ENCODE results near the gene SLC50A1.

Gene SLC50A1, protein sequence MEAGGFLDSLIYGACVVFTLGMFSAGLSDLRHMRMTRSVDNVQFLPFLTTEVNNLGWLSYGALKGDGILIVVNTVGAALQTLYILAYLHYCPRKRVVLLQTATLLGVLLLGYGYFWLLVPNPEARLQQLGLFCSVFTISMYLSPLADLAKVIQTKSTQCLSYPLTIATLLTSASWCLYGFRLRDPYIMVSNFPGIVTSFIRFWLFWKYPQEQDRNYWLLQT

DNA sequence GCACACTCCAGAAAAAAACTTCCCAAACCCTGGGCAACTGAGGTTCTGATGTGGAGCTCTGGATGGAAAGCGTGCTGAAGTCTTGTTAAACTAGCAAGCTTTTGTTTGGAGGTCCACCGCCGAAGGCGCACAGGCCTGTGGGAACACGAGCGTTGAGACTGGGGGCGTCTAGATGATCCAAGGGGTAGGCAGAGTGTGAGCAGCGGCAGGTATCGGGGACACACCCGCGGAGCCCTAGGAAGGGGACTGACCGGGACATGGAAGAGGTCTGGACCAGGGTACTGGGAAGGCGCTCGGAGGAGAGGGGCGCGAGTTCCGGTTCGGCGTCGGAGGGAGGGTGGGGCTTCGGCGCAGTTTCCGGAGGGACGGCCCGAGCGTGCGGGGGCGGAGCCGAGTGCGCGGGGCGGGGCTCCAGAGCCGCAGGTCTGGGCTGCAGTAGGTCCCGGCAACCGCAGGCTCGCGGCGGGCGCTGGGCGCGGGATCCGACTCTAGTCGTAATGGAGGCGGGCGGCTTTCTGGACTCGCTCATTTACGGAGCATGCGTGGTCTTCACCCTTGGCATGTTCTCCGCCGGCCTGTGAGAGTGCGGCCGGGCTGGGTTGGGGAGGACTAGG is at the start of gene SLC50A1:
Gene SLC50A1, plus strand, starts transcription at position 438 of the 614 bp plus-strand sequence. Its CDS starts 60 bp downstream, at position 498.
- DNase-seq: peak; percentile 91

DNA sequence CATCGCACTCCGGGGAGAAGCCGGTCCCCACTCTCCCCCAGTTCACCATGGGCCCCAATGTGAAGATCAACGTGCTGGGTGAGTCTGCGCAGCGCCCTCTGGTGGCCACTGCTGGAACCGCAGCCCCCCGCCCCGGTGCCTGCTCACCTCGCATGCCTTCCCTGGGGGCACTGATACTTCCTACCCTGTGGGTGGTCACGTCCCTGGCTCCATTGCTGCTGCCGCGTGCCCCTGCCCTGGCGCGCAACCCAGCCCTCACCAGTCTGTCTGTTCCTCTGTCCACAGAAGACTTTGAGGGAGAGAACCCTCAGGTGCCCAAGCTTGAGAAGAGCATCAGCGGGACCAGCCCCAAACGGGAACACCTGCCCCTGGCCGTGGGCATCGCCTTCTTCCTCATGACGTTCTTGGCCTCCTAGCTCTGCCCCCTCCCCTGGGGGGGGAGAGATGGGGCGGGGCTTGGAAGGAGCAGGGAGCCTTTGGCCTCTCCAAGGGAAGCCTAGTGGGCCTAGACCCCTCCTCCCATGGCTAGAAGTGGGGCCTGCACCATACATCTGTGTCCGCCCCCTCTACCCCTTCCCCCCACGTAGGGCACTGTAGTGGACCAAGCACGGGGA is 49.4 kb upstream of the SLC50A1 start:
- peak; percentile 64 for DNase-seq

DNA sequence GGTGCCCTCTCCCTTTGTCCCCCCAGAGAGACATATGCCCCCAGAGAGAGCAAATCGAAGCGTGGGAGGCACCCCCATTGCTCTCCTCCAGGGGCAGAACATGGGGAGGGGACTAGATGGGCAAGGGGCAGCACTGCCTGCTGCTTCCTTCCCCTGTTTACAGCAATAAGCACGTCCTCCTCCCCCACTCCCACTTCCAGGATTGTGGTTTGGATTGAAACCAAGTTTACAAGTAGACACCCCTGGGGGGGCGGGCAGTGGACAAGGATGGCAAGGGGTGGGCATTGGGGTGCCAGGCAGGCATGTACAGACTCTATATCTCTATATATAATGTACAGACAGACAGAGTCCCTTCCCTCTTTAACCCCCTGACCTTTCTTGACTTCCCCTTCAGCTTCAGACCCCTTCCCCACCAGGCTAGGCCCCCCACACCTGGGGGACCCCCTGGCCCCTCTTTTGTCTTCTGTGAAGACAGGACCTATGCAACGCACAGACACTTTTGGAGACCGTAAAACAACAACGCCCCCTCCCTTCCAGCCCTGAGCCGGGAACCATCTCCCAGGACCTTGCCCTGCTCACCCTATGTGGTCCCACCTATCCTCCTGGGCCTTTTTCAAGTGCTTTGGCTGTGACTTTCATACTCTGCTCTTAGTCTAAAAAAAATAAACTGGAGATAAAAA is 48.7 kb upstream of the SLC50A1 start:
- no peak for DNase-seq

DNA sequence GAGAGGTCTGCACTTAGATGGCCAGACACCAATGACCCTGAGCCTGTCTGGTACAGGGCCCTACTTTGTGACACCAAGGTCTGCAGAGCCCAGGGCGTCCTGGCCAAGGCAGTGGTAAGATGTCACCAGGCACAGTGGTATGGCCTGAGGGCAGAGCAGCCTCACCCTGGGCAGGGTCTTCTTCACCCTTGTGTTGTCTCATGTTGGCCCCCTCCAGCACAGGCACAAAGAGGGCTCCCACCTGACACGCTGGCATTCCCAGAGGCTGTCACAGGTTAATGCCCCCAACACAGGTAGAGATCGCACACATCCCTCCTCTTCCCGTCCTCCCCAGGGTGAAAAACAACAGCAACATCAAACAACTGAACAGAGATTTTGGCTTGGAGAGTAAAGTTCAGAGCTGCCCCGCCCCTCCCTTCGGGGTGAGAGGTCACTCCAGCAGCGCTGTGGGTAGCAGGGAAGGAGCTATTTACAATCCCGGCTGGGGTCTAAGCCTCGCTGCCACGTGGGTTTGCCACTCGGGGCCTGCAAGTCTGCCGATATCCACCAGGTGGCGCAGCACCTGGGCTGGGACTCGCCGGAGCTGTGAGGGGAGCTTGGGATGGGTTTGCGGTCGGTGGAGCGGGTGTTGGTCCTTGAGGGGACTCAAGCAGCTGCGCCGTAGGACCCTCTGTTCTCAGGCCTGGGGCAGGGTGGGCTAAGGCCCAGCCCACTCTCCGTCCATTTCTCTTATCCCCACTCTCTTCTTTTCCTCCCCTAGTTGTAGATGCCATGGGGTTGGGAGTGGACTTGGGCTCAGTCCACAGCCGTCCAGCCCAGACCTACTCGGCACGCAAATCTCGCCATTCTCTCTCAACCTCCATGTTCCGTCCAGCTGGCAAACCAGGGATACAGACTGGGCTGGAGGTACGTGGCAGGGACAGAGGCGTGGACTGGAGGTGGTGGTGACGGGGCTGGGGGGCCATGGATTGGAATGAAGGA is 44.3 kb upstream of the SLC50A1 start:
- peak; percentile 63 for DNase-seq

DNA sequence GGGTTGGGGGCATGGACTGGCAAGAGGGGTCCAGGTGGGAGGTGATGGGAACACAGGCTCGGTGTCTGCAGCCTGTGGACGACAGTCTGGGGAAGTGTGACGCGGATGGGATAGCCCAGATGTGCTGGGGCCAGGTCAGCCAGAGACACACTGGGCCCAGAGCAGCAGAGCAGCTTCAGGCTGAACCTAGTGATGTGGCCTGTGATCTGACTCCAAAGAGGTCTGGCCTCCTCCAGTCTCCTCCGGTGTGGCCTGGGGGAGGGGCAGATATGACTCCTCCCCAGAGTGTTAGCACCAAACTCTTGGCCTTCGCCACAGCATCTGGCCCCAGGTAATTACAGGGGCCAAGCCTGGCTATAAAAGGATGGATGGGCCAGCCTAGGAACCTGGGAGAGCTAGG is 43.5 kb upstream of the SLC50A1 start:
- DNase-seq: no peak

DNA sequence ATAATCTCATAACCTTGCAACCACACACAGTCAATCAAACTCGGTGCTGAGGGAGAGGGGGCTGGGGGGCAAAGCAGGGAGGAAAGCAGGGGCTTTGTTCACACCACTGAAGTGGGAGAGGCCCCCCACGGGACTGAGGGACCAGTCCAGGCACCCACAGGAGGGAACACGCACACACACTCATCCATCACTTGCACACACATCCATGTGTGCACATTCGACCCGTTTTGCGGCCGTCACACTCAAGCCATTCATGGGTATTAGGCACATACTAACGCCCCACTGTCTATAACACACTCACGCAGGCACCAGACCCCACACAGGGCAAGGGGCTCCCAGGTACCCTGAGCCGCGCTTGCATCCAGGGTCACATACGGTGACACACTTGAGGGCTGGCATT is 43.0 kb upstream of the SLC50A1 start:
- no peak for DNase-seq

DNA sequence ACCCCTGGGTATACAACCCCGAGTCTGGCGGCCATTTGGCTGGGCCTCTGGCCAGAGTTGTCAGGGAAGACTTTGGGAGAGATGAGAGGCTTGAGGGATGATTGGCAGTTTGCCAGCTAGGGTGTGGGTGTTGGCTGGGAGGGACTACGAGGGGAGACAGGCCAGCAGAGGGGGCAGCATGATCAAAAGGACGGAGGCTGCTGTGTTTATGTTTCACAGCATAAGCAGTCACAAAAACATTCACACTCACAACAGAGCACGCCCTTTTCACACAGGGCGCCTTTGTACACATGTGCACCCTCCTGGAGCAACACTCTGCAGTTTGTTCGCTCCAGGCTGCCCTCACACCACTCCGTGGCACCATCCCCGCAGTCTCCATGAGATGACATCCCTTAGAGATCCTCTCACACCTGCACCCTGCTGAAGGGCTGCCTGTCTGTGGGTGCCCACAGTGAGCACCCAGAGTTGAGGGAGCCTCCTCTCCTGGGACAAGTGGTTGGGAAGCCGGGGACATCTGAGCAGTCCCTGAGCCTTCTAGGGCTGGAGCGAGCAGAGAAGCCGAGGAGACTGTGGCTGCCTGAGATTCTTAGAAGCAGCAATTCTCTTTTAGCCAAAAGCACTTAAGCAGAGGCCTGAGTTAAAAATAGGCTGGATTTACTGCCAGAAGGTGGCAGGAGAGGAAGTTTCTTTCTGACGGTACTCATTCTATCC is 41.6 kb upstream of the SLC50A1 start:
- peak; percentile 60 for DNase-seq

DNA sequence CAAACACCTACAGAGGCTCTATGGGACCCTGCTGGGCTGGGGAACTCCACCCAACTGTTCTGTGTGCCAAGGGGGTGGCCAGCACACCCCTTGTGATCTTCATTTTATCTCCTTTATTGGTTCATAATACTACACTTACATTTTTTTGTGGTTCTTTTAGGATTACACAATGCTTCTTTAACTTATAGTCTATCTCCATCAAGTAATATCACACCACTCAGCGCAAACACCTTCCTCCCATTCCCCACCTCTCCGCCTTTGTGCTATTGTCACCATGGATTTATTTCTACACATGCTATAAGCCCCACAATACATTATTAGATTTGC is 41.1 kb upstream of the SLC50A1 start:
- no peak for DNase-seq

DNA sequence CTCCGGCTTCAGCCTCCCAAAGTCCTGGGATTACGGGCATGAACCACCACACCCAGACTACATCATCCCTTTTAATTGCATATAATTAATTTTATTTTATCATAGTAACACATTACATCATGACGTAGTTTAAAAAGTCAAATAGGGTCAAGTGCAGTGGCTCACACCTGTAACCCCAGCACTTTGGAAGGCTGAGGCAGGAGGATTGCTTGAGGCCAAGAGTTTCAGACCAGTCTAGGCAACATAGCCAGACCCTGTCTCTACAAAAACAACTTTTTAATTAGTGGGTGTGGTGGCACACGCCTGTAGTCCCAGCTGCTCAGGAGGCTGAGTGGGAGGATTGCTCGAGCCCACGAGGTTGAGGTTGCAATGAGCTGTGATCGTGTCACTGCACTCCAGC is 36.3 kb upstream of the SLC50A1 start:
- DNase-seq: no peak

DNA sequence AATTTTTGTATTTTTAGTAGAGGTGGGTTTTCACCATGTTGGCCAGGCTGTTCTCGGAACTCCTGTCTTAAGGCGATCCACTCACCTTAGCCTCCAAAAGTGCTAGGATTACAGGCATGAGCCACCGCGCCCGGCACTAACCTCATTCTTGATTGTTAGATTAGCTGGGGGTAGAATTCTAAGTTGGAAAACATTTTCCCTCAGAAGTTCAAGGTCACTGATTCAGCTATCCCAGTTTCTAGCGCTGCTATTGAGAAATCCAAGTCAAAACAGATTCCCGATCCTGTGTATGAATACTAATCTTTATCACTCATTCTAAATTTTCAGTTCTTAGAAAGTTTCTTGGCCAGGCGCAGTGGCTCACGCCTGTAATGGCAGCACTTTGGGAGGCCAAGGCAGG is 32.3 kb upstream of the SLC50A1 start:
- no peak for DNase-seq

DNA sequence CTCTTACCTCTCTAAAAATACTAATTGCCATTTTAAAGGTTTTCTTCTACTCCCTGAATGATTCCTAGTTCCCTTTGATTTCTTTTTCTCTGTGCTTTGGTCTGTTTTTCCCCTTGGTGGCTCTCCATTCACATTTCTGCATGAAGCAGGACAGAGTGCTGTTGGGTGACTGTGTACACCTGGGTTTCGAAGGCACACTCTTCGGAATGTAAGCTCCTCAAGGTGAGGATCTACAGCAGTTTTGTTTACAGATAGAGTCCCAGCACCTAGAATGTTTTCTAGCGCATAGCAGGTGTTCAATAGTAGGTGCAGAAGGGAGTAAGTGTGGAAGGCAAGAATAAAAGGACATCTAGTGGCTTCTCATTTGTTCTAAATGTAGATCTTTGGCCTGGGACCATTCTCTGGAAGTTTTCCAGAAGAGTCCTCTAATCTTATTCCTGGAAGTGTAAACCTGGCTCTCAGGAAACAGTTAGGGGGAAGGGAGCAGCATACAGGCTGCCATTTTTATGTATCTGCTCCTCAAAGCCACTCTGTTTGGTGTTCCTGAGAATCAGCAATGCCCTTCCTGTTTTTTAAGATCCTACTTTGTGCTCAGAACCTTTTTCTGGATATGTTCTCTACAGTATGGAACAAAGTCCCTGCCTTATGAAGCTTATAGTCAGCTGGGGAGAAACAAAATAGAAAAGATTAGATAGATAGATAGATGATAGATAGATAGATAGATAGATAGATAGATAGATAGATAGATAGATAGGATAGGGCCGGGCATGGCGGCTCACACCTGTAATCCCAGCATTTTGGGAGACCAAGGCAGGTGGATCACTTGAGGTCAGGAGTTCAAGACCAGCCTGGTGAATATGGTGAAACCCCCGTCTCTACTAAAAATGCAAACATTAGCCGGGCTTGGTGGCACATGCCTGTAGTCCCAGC is 30.8 kb upstream of the SLC50A1 start:
- DNase-seq: no peak

DNA sequence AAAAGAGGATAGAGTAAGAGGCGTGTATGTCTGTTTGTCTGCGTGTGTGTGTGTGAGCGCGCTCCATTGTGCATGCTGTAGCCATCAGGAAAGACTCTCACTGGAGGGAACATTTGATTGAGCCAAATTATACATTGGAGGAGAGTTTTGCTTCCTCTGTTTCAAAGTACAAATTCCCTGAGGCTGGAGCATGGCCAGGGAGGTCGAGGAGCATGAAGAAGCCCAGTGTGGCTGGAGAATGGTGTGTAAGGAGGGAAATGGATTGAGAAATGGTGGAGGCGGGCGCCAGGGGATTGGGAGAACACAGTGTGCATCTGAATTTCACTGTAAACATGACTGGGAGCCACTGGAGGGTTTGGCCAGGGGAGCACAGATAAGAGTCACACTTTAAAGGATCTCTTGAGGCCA is 30.0 kb upstream of the SLC50A1 start:
- DNase-seq: no peak

DNA sequence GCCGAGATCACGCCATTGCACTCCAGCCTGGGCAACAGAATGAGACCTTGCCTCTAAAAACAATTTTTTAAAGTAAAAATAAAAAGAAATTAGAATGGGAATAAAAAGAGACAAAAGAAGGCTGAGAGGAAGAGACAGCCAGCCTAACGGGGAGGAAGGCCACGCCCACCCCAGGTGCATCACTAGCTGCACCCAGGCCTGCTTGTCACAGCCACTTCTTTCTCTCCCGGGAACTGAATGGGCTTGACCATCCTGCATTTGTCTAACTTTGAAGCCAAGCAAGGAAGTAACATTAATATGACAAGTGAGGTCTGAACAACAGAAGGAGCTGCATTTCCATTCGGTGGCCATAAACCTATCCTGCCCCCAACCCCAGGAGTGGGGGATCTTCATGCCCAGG is 28.8 kb upstream of the SLC50A1 start:
- peak; percentile 57 for DNase-seq

DNA sequence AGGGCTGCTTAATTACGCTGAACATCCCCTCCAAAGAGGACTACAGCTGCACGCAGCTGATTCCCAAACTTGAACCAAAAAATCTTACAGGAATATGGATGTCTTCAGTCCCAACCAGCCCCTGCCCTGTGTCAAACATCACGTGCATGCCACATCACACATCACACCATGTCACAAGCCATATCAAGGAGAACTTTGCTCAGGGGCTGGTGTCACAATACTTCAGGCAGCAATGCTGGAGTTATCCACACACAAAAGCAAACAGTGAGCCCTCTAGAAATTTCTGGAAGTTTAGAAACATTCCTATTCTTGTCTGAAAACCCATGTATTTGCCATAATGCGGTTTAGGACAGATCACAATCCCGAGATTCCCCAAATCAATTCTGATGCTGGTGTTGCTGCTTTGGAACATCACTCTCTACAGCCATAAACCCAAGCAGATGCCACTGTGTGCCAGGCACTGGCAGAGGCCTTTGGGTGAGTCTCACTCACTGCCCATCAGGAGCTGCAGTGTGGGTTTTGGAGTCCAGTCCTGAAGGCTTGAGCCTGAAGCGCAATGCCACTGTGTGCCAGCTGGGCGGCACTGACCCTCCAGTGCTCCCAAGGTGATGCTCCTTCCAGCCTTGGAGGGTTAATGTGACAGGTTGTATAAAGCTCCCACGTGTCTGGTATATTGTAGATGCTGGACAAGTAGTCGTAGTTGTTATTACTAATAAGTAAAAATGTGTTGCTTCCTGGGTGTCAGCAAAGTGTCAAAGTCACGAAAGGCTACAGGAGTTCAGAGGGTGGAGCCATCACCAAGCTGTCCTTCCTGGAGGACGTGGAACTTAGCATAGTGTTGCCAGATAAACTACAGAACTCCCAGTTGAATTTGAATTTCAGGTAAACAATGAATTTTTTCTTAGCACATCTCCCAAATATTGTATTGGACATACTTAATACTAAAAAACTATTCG is 28.1 kb upstream of the SLC50A1 start:
- DNase-seq: no peak

DNA sequence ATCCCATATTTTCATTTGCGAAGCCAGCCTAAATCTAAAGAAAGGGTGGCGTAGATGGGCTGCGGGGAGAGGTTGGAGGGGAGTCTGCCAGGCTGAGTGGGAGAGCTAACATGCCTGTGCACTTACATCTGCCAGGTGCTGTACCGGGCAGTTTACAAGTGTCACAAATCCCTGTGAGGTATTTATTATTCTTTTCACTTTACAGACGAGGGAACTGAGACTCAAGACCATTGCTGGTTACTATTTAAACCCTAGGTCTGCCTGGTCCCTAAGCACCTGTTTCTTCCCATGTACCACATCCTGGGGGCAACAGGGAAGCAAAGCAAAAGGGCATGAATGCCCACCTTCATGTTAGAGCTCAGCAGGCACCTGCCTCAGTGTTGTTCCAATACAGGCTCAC is 27.4 kb upstream of the SLC50A1 start:
- no peak for DNase-seq

DNA sequence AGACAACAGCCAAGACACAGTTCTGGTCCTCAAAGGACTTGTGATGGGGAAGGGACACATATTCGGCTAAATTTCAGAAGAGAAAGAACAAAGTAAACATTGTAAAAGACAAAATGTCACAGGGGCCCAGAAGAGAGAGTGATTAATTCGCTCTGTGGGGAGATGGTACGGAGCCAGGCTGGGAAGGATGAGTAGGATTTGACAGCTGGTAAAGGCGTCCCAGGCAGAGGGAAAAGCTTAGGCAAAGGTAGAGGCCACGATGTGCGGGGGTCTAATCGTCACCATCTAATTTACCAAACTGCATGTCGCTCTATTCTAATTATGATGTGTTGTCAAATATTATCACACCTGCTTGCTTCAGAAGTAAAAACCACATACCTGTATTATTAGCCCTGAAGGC is 25.3 kb upstream of the SLC50A1 start:
- no peak for DNase-seq

DNA sequence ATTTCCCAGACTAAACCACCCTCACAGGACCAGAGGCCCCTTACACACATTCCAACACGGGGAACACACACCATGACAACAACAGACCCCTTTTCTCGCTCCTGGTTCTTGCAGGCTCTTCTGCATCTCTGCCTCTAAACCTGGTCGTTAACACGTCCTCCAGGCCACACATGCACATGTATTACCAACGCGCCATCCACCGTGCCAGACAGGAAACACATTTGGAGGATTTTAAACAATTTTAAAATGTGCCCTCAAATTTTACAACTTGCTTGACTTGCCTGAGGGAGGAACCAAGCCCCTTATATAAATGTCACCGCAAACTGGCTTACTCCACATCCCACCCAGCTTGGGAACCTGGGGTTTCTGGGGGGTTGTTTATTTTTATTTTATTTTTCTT is 24.8 kb upstream of the SLC50A1 start:
- no peak for DNase-seq

DNA sequence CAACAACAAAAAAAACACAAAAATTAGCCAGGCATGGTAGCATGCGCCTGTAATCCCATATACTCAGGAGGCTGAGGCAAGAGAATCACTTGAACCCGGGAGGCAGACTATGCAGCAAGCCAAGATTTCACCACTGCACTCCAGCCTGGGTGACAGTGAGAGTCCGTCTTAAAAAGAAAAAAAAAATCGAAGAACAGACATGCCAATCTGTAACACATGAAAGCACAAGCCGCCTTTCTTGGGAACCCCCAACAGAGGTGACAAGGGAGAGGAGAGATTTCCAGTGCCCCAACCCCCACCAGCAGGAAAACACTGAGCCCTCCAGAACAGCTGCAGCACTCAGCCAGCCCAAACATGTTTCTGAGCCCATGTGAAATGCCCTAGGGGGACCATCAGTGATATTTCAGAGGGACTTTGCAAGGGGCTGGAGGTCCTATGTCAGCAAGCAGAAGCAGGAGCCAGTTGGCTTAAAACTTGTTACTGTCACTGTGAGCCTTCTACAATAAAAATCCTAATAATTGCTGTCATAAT is 22.1 kb upstream of the SLC50A1 start:
- no peak for DNase-seq

DNA sequence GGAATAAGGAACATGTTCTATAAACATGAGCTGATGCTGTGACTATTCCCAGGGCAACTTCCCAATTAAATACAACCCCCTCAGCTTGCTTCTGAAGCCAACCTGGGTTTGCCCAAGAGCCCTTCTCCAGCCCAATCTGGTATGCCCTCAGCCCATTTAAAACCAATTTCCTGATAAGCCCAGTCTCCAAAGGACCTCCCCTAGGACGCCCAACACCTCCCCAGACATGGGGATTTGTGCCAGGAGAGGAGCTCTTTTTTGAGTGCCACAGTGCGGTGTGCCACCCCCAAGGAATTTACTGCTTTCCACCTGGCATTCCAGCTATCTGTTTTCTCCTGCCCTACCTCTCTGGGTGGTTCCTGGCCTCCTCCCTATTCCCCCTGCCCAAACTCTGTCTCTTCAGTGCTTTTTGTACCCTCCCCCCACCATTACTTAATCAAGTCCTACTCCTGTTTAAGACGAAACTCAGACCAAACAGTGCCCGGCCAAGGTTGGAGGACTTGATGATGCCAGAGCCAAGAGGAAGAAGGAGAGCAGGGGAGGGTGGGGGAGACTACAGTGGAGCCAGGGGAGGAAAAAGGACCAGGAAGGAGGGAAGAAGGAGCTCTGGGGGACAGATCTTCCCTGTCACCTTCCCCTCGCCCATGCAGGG is 19.4 kb upstream of the SLC50A1 start:
- no peak for DNase-seq

All from NCI-H510A treated with DMSO at 0.1 percent for 48 hours (cell line).